Measurements from ENCODE around the gene ASPG.

ASPG gene

DNA sequence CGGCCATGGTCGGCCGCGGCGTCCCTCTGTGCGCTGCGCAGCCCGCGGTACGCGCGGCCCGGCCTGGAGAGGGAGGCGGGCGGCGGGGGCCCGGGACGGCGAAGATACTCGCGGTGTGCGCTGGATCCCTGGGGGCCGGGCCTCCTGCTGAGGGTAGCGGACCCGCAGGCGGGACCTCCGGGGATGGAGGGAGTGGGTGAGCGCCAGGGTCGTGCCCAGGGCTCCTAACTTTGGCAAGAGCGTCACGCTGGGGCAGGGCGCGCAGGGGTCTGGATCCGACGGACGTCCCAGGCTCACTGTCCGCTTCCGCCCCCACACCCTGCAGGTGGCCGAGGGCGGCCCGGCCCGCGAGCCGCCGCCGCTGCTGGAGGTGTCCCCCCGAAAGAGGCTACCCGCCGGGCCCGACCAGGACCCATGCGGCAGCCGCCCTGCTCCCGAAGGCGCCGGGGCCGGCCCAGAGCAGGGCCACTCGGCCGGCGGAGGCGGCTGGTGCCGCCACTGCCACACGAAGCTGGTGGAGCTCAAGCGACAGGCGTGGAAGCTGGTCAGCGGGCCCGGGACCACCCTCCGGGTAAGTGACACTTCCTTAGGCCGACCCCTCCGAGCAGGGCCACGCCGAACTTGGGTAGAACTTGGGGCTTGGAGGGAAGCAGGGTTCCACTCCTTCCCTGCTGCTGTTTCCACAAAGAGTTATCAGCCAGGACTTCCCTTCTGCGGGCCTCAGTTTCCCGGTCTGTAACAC is 53.4 kb downstream of the ASPG start:
- no peak for DNase-seq

DNA sequence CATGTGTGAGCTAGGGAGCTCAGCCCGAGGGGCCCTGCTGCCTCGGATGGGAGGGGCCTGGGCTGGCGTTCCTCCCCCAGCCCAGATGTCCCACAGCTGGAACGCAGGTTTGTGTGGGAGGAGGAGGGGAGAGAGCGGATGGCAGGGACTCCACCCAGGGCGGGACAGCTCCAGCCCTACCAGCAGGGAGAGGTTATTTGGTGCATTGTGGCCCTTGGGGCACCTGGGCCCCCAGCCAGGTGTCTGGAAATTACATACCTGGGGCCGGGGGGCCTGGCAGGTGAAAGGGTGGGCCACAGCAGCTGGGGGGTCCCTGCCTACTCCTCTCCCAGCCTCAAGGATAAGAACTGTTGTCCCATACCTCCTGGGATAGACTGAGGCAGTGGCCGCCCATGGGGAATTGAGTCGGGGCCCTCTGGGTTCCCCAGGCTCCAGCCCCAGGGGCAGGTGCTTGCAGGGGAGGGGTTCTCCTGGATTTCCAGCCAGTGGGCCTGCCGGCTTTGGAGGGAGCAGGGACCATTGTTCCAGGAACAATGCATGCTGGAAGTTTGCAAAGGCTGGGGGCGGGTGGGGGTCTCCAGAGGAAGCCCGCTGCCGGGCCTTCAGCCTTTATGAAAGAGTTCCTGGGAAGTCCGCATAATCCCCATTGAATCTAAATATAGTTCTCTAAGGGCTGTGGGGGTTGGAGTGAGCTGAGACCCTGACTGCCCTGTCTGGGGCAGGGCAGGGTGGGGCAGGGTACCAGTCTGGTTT is 54.1 kb downstream of the ASPG start:
- no peak for DNase-seq

DNA sequence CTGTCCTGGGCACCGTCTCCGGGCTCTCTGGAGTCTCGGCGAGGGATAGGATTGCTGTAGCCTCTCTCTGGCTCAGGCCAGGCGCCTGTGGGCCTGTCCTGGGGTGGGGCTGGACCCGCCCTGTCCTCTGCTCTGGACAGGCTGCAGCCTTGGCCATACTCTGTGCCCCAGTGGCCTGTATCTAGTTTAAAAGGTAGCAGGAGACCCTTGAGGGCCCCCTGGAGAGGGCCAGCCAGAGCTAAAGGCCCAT is 54.6 kb downstream of the ASPG start:
- DNase-seq = no peak

DNA sequence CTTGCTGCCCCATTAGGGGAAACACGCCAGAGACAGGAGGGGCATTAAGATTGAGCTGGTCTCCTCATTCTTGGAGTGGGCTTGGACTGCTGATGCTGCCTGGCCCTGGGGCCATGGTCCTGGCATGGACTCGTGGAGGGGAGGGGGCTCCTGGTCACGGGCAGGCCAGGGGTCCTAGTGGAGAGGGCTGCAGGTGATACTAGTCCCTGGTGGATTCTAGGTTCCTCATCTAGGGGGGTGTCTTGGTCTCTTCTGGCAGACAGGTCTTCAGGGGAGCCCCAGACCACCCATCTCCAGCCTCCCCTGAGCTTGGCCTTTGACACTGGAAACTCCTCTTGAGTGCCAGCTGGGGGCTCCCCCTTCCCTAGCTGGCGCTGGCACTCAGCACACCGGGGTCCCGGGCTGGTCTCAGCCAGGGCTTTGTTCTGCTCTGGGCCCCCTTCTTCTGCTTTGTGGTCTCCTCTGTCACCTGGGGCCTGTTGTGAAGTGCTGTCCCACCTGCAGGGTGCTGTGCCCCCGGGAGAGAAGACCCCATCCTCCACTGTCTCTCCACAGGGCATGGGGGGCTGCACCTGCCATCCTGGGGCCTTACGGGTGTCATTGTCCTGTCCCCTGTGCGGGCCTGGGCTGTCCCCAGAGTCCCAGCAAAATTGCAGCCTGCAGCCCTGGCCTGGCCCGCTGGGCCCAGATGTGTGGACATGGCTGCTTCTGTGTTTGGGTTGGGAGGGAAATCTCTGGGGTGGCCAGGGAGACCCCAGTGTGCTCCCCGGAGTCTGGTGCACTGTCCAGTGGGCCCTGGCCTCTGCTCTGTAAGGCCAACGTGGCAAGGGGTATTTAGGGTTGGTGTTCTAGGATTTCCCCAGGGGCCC is 55.2 kb downstream of the ASPG start:
- DNase-seq = no peak

DNA sequence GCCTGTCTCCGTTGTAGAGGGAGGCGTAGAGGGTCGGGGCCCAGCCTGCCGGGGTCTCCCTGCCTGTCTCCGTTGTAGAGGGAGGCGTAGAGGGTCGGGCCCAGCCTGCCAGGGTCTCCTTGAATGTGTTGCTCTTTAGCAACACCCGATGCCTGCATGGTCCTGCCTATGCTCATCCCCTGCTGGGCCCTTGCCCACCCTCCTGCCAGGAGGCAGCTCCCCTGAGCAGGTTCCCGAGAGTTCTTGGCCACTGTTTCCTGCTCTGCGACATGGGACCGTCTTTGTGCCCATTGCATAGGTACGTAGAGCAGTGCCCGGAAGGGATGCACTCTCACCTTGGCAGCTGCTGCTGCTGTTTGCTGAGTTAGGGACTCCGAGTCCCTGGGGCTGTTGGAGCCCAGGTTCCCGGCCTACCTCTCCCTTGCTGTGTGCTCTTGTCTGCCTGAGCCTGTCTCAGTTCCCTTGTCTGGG is 56.2 kb downstream of the ASPG start:
- DNase-seq = no peak

DNA sequence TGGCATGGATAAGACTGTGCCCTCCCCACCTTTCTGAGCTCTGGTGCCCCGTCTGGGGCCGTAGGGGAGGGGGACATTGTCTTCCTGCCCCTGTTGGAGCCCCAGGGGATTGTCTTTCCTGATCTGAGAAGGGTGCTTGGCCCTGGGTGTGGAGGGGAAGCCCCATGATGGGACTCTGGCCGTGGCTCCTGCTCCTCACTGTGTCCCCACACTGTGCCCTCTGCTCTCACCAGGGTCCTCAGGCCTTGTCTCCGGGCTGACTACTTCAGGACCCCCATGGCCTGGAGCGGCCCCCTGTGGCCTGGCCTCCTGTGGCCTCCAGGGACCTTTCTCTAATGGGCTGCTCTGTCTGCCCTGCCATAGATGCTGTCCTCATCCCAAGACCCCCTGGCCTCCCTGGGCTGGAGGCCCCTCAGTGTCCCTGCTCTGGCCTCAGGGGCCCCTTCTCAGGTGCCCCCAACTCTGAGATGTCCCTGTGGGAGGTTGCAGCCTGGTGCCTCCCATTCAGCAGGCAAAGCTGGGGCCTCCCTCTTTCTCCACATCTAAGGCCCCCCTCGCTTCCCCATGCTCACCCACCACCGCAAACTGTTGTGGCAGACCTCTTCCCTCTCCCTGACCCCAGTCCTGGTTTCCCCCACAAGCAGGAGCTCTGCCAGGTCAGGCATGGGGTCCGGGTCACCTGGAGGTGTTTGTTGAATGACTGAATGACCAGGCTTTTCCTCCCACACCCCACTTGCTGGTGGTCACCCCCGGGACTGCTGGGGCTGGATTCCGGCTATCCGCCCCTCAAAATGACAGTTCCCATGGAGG is 56.8 kb downstream of the ASPG start:
- no peak for DNase-seq

DNA sequence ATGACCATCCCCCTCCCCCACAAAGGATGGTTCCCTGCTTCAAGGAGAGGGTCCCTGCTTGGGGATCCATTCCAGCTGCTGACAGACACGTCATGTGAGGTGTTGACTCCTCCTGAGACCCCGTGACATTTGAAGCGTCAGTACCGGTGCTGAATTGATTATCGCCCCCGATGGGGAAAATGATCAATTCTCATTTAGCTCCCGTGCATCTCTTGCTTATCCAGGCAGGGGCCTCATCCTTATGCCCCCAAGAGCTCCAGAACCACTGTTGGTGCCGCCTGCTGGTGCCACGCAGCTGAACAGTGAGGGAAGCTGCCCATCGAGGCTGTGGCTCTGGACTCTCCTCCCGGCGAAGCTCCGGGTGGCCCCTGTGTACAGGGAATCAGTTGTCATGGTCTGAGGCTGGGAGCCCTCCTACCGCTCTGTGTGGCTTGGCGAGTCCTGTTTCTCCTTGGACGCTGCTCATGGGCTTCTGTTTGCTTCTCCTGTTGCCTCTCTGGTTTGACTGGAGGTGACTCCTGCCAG is 57.5 kb downstream of the ASPG start:
- no peak for DNase-seq

DNA sequence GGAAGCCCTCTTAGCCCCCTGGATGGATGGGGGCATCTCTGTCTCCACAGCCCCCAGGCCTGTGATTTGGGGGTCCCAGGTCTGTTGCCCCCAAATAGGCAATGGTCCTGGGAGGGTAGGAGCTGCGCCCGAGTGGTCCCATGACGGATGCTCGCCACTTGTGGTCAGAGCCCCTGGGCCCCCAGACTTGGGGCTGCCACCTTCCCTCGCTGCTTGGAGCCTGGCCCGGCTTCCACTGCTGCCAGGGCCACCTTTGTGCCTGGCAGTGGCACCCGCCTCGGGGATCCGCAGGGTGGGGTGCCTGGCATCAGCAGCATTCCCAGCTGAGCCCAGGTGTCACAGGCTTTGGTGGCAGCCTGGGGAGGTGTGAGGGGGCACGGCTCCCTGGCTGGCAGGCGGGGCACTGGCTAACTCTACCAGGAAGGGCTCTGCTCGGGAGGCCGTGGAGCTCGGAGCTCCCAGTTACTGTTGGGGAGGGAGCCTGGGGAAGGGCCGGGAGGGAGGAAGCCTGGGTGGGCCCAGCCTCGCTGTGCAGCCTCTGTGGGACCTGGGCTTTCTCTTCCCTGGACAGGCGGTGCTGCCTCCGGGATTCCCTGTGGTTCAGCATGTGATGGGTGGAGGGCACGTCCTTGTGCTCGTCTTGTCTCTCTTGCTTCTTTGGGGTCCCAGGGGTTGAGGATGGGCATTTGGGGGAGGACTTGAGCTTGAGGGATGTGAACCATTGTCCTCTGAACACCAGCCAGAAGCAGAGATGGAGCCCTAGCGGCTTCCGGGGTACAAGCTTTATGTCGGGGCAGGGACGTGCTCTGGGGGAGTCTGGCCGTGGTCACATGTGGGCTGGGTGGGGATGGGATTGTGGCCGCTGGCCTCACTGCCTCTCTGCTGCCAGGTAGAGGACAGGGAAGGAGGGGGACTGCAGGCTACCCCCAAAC is 58.3 kb downstream of the ASPG start:
- no peak for DNase-seq

DNA sequence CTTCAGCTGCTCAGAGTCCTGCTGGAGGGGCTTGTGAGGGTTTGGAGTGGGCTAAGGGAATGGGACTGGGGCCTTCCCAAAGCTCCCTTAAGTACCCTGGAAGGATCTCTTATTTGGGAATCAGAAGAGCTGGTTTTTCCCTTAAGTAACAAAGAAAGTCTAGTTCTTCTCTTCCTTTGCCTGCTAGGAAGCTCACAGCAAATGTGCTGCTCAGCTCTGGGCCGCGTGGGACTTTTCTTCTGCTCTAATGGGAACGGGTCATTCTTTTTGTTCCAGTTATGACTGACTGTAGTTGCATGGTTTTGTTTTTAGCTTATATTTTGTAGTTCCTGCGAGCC is 58.9 kb downstream of the ASPG start:
- no peak for DNase-seq

DNA sequence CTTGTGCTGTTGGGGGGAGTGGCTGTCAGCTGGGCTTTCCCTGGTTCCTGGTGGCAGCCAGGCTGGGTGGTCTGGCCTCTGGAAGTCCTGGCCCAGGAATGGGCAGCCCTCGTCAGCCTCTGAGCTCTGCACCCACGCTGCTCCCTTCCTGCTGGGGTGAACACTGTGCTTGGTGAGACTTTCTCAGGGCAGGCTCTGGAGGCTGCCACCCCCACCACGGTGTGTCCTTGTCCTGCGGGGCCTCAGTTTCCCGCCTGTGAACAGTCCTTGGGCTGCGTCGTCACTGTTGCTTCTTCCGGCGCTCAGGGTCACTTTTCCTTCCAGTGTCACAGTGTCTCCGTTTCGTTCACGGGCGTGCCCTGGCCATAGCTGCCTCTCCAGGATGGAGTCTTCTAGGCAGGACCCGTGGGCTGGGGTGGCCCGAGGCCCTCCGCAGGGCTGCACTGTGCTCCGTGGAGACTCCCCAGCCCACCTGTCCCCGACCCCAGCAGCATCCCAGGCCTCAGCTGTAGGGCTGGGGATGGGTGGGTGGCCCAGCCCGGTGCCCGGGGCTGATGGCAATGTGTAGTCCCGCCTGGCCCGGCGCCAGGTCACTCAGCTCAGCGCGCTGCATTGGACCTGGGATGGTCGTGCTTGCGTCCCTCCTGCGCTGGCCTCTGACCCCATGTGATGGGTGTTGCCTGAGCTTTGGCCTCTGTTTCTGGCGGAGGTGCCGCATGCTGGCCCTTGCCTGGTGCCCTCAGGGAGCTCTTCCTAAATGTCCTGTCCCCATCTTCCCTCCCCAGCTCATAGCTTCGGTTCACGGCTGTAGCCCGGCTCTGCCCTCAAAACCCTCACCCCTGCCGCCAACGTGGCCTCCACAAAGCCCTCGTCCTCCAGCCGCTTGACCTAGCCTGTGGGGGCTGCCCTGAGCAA is 59.7 kb downstream of the ASPG start:
- DNase-seq = no peak

DNA sequence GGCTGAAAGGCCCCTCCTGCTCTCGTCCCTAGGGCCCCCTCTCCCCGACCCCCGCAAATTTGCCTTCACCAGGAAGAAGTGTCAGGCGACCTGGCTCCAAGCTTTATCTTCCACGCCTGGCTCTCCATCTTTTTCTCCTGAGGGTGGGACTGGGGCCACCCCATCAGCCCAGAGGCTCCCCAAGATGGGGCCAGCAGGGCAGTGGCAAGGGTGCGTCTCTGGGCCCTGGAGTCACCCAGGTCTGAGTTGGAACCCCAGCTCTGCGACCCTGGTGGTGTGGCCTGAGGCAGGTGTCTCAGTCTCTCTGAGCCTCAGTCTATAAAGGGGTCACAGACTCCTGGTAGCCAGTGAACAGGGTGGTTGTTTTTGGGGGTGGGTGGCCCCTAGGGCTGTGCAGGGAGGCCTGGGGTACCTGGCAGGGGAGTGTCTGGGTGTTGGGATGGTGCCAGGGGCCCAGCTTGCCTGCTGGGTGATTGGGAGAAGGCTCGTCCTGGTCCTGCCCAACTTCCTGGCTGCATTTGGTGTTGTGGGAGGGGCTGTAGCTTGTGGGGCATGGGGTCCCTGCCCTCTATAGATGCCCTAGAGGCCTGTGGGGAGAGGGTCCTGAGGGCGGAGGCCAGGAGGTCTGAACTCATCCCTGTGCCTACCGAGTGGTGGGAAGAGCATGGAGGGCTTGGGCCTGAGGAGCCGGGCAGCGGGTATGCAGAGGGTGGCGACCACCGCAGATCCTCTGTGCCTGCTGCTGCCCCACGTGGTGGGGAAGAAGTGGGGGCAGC is 60.5 kb downstream of the ASPG start:
- no peak for DNase-seq

DNA sequence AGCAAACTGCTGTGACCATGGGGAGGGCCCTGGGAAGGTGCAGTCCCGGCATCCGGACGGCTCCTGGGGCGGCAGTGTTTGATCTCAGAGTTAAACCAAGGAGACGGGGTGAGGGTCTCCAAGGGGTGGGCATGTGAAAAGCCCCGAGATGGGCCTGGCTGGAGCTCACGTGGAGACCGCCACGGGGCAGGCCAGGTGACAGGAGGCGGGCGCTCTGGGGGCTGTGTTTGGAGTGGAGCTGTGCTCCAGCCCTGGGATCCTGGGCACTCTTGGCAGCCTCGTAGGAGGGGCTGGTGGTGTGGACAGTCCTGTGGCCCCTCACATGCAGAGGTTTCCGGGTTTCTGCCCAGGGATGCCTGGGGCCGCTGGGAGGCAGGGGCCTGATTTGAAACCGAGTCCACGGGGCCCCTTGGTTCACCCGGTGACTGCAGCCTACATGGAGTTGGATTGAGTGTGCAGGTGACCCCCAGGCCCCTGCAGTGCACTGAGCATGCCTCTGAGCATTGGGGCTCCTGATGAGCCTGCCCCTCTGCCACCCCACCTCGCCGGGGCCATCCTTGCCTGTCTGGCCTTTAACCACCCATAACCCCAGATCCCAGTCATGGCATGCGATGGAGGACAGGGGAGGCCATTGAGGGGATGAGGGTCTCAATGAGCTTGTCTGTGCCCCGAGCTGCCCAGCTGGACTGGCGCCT is 61.3 kb downstream of the ASPG start:
- no peak for DNase-seq

DNA sequence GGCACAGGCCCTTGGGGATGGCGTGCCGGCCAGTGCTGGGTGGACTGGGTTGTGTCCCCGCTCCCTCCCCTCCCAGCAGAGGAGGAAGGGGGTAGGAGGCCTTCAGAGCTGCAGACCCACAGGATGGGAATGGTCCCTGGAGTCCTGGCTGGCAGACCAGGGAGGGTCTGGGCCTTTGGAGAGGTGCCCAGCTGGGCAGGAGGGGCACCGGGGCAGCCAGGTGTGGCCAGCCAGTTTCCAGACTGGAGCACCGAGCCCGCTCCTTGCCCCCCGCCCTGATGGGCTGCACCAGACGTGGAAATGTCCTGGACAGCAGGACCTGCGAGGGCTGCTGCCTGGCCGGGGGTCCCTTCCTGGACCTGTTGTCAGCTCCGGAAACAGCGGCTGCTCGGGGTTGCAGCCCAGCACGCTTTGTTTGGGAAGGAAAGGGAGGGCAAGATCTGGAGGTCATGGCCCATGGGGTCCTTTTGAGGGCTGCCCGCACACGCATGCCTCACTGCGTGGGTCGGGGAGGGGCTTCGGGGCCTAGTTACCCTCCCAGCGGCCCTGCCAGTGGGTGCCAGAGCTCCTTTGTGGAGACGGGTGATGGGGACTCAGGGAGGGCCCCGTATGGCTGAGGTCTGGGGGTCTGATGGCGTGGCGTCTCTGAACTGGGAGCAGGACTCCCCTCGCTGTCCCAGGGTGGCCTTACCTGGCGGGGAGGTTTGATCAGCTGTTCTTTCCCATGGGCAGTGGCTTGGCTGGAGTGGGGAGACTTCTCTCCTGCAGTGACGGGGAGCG is 62.0 kb downstream of the ASPG start:
- DNase-seq = no peak

DNA sequence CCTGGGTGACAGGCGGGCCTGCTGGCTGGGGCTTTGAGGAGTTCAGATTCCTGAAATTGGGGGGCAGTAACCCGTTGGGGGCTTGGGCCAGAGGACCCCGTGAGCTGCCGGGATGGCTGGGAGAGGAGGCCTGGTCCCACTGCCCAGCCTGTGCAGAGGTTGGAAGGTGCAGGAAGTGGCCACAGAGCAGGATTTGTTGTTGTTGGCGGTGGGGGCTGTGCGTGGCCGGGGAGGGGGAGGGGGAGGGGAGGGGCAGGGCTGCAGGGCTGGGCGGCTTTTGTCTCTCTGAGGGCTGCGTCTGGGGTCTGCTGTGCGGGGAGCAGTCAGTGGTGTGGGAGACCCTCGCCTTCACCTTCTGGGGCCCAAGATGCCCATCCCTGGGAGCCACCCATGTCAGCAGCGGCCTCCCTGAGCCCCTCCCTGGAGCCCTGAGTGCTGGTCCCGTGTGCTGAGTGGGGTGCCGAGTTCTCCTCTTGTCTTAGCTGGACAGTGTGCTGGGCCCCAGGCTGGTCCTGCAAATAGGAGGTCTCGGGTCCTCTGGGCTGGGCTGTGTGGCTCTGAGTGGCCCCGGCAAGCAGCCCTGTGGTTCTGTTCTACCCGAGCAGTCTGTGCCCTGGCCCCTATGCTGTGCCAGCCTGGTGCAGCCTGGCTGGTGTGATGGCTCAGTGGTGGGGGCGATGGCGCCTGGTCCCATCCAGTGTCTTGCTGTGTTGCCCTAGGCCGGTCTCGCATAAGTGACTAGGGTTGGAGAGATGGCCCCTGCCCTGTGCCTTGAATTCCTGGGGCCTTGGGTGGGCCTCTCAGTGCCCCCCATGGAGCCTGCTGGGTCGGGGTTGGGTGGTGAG is 63.2 kb downstream of the ASPG start:
- DNase-seq = no peak

DNA sequence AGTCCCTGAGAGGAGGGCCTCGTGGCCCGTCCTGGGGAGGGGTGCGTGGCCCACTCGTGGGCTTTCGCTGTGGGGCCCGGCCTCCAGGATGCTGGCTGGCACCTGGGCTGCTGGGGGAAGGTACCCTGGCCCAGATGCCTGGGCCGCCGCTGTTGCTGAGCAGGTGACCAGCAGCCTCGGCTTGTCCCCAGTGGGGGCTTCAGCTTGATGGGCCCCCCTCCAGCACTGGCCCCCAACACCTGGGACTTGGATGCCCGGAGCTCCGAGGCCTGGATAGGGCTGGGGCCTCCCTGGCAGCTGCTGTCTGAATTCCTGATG is 63.7 kb downstream of the ASPG start:
- no peak for DNase-seq

DNA sequence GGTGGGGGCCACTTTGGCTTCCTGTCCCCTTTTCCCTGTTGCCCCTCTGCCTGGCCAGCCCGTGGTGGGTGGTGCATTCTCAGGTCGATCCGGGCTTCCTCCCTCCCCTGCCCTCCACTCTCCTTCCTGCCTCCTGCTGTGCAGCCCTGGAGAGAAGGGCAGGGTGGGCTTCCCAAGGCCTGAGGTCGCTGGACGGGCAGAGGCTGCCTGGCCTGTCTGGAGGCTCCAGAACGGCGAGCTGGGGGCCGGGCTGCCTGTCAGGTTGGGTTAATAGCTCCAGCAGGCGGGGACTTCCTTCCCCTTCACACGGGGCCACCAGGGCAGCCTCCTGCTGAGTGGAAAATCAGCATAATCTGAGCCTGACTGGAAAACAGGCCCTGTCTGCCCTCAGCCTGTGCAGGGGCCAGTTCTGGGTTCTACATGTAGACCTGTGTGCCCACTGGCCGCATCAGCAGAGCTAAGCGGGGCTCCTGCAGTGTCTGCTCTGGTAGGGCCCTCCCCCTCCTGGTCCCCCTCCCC is 64.2 kb downstream of the ASPG start:
- peak; percentile 67 for DNase-seq

Measured in OCI-M1 (cell line).